Stimulated activated CD4-positive, alpha-beta T cell treated with anti-CD3 and anti-CD28 coated beads, TNF-alpha, amount 100 ng/mL, for 4 hours (primary cell): ENCODE results near the gene TOMM34.

Experiments used
- DNase-seq, 3 experiments: peaks; one replicate each; pipeline ENCODE4 v3.0.0-alpha.2; 2020; ENCODE audit warnings: low read depth in 3 of 3

Gene TOMM34

GRCh38 chr20:44930517-44931168 is 29.6 kb downstream of the TOMM34 start:
- DNase-seq: no peak

- no peak for DNase-seq
These were observed 31.6 kb downstream of the TOMM34 start for GRCh38 chr20:44928595-44928994.

GRCh38 chr20:44924541-44924940 is 35.7 kb downstream of the TOMM34 start:
- DNase-seq: no peak

GRCh38 chr20:44921447-44921846 is 38.8 kb downstream of the TOMM34 start:
- no peak for DNase-seq

- DNase-seq: no peak
These were observed 41.4 kb downstream of the TOMM34 start for GRCh38 chr20:44918761-44919160.

- no peak for DNase-seq
These were observed 41.9 kb downstream of the TOMM34 start for GRCh38 chr20:44918342-44918741.

- DNase-seq: no peak
These were observed 42.8 kb downstream of the TOMM34 start for GRCh38 chr20:44917399-44917798.

GRCh38 chr20:44916586-44916985 is 43.6 kb downstream of the TOMM34 start:
- DNase-seq: no peak

GRCh38 chr20:44914924-44915323 is 45.3 kb downstream of the TOMM34 start:
- no peak for DNase-seq

- no peak for DNase-seq
These were observed 48.0 kb downstream of the TOMM34 start for GRCh38 chr20:44912189-44912588.

GRCh38 chr20:44911264-44911921 is 48.8 kb downstream of the TOMM34 start:
- peak in 2 of 3 experiments; percentile 10 to 22 for DNase-seq

GRCh38 chr20:44910690-44911262 is 49.4 kb downstream of the TOMM34 start:
- no peak for DNase-seq

GRCh38 chr20:44909872-44910689 is 50.1 kb downstream of the TOMM34 start, which contains the start of gene PABPC1L:
TSS of gene PABPC1L (plus strand) at chr20:44910060. CDS start at chr20:44910144, 84 bp downstream.
- peak; percentile 59 to 77 (median 70) for DNase-seq

- no peak for DNase-seq
These were observed 51.0 kb downstream of the TOMM34 start for GRCh38 chr20:44908987-44909871.

GRCh38 chr20:44904377-44904776 is 55.8 kb downstream of the TOMM34 start:
- DNase-seq: no peak

GRCh38 chr20:44901974-44902373 is 58.2 kb downstream of the TOMM34 start:
- no peak for DNase-seq

GRCh38 chr20:44900231-44900854 is 59.9 kb downstream of the TOMM34 start:
- DNase-seq: no peak

- DNase-seq: no peak
These were observed 63.1 kb downstream of the TOMM34 start for GRCh38 chr20:44897133-44897532.

GRCh38 chr20:44896583-44896982 is 63.6 kb downstream of the TOMM34 start:
- DNase-seq: no peak

- DNase-seq: no peak
These were observed 65.2 kb downstream of the TOMM34 start for GRCh38 chr20:44894959-44895358.
